NCI-H128 (cell line): ENCODE results near the gene GRID2.
A peak's percentile ranks its signal among the peaks of the same experiment; 100 is the strongest.
"Not testable (repeated sequence)": the region's sequence is repeated elsewhere in the genome, so short reads cannot be mapped to it uniquely, and the experiment has no call there.

Source experiments
- DNase-seq: peaks from one replicate; lab custom pipeline; 2025; ENCODE audit not compliant: unreplicated experiment; lab: John Stamatoyannopoulos, UW

The GRID2 gene

DNA sequence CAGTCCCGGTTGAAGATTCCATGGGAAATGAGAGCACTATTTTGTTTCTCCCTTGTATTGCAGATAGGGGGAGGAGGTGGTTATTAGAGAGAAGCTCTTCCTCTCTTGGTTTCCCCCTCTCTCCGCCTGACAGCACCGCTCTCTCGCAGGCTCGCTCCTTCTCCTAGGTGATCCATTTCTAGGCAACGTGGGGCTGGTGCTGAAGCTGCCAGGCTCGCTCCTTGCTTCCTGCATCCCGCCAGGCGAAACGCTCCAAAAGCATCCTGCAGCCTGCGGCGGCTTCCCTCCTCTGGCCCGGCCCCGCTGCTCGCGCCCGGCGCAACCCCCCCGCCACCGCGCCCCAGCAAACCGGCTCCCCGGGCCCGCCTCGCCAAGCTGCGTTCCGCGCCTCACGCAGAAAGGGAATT is at the start of gene GRID2:
TSS of gene GRID2 (plus strand) at position 346 of the 407 bp plus-strand sequence.
- peak; percentile 3 for DNase-seq

DNA sequence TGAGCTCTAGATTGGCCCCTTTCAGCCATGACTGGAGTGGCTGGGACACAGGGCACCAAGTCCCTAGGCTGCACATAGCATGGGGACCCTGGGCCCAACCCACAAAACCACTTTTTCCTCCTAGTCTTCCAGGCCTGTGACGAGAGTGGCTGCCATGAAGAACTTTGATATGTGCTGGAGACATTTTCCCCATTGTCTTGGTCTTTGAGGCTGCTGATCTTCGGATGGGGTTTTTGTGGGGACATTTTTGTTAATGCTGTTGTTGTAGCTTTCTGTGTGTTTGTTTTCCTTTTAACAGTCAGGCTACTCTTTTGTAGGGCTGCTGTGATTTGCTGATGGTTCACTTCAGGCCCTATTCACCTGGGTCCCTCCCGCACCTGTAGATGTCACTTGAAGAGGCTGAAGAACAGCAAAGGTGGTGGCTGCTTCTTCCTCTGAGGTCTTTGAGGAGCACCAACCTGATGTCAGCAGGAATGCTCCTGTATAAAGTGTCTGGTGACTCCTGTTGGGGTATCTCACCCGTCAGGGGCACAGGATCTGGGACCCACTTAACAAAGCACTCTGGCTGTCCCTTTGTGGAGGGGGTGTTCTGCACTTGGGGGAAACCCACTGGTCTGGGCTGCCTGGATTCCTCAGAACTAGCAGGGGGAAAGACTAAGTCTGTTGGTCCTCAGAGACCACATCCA is 49.6 kb upstream of the GRID2 start:
- DNase-seq = no peak

DNA sequence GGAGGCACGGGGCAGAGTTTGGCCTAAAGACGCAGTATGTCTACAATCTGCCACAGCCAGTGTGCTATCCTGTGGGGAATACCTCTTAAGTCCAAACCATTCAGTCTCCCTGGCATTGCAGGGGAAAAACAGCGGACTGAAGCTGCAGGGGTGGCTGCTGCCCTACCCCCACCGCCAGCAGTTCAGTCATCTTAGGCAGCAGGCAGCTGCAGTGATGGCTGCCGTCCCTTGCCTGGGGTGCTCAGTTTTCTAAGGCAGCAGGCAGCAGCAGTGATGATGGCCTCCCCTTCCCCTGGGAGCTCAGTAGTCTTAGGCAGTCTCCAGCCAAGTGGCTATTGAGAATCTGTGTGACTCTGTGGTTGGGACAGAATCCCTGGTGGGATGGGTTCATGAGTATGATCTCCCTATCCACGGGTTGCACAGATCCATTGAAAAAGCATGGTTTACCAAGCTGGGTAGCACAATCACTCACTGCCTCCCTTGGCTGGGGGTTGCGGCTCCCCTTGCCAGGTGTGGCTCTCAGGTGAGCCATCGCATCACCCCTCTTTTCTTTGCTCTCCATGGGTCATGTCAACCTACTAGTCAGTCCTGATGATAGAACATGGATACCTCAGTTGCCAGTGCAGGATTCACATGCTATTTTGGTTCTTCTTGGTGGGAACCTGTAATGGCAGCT is 48.9 kb upstream of the GRID2 start:
- no peak for DNase-seq

DNA sequence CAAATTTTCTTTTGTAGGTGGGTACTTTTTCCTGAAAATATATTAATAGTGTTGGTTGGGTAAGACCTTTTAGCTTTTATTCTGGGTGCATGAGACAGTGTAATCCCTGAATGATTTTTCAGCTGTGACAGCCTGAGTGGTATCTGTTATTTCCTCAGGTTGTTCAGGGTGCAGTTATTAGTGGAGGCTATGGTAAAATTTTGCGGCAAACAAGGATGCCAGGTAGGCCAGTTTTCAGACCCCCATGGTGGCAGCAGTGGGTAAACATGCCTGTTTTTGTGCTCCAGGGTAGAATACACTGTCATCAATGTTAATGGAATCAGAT is 47.9 kb upstream of the GRID2 start:
- DNase-seq = no peak

DNA sequence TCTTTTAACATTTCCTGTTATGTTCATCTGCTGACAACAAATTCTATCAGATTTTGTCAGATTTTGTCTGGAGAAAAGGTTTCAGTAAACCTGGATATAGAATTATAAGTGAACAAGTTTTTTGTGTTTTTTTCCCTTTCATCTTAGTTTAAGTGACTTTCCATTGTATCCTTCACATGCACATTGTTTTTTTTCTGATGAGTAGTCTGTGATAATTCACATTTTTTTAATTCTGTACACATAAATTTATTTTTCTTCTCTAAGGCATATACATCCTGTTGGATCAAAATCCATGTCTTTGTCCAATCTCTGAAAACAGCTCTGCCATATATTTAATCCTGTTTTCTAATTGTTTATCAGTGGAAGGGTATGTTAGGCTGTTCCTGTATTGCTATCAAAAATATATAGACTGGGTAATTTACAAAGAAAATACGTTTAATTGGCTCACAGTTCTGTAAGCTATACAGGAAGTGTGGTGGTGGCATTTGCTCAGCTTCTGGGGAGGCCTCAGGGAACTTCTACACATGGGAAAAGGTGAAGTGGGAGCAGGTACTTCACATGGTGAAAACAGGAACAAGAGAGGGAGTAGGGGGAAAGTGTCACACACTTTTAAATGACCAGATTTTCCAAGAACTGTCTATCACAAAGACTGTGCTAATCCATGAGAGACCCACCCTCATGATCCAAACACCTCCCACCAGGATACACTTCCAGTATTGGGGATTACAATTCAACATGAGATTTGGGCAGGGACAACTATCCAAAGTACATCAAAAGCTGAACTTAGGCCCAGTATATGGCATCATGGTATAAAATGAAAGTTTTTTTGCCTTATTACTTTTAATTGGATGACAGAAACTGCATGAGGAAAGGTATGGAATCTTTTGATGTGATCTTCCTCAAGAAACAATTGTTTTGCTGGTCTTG is 45.6 kb upstream of the GRID2 start:
- DNase-seq = no peak

DNA sequence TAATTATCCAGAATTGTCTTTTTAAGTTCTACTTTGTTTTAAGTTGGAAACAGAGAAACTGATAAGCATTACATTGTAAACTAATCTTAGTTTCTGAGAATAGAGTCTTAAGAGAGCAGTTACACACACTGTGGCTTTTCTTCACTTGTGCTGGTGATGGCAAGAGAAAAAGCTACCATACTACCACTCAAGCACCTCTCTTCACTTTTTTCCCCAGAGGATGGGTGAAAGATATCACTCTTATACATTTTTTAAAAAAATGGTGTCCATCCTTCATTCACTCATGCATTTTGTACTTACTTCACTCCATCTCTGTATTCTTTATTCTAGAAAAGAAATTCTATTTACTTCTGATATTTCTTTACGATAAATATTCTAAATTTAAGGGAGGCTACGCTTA is 42.5 kb upstream of the GRID2 start:
- no peak for DNase-seq

DNA sequence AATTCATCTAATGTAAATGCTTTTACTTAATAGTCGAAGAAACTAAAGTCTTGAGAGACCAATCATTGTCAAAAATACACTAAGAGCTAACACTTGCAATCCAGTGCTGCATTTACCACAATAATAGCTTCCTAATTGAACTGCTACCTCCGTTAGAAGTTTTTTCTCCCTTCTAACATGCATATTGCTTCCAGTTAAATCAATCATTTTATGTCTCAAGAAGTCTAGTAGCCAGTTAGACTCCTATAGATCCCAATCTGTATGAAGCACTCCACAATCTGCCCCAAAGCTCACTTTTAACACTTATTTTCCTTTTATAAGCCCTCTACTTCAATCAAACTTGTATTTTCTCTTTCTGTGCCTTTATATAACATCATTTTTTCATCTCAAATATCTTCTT is 41.4 kb upstream of the GRID2 start:
- DNase-seq = no peak

DNA sequence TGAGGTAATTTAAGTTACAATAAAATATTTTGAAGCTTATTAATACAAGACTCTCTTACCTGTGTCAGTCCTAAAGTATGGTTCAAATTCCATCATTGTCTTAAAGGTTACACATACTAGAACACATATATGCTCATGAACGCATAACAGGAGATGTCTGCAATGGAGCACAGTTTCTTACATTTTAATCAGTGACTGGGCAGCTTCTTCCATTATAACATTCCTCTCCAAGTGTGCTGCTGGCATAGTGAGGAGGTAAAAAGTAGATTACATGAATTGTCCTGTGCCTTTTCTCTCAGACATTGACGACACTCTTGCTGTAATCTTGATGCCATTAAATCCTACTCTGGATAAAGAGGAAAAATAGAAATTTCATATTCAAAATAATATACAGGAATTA is 40.8 kb upstream of the GRID2 start:
- no peak for DNase-seq

DNA sequence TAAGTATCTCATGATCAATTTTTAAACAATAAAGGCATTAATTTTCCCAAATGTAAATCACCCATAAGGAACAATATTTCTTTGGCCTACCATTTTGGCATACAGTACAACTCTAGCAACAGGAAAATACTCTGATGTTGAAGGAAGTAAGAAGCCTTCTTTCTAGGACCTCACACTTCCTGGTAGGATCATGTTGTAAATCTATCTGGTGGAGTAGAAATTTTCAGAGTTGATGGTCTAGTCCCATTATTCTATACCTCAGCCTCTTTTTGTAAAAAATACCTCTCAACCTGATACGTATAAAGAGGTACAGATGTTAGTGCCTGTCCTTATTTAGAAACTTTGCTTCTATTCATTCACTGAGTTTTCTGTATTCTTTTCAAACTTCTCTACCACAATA is 40.2 kb upstream of the GRID2 start:
- DNase-seq = no peak

DNA sequence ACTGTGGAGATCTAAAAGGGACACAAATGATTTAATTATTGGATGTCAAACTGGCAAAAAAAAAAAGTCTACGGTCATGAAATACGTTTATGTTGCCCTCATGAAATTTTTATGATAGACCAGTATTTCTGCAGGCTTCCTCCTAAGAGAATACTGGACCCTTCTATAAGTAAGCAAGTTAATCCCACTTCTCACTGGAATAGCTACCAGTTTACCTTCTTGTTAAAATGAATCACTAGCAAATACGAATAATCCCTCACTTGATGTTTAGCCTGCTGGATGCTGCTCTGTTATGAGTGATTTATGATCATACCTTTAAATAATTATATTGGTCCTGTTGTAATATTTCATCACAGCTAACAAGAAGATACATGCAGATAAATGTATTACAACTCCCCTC is 39.6 kb upstream of the GRID2 start:
- DNase-seq = no peak

DNA sequence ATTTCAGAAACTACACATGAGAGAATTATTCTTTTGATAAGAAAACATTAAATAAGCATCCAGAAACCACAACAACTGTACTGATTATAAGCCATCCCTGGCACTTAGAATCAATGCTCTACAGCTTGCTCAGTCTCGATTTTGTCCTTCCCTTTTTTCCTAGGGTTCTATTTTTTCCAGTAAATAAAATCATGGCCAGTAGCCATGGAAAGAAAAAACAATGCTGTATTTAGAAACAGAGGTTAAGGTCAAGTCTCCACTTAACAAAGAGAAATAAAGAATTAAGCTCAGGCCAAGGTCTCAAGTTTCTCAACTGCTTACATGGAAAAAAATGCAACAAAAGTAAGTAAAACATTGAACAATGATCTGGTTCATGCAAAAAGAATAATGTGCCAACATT is 38.7 kb upstream of the GRID2 start:
- no peak for DNase-seq

DNA sequence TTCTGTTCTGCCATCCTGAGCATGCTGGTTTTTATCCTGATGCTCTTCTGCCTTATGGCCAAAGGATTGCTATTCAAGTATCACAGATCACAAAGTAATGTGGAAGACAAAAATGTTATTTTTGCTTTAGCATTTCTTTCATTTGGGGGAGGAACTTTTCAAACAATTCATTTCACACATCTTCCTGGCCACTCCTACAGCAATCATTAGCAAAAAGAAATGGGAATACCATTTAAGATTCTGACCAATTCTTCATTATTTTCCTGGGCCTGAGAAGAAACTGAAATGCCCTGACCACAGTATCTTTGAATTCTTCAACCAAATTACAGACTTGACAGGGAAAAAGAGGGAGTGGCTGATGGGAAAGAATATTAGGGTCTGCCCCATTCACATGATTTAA is 38.0 kb upstream of the GRID2 start:
- DNase-seq = no peak

DNA sequence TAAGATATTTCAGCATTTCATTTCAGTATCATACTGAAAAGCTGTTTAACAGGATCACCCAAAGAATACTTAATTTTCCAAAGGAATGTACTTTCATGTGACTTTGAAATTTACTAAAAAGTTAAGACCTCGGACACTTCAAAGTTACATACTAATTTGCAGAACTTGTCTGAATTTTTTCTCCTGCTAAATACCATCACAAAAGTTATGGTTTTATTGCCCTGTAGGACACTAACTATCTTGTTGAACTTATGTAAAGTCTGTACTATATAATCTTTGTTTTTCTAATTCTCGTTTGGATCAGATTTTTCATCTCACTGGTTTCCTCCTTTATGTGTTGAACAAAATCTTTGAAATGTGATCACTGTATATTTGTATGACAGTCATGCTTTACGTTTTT is 37.2 kb upstream of the GRID2 start:
- no peak for DNase-seq

DNA sequence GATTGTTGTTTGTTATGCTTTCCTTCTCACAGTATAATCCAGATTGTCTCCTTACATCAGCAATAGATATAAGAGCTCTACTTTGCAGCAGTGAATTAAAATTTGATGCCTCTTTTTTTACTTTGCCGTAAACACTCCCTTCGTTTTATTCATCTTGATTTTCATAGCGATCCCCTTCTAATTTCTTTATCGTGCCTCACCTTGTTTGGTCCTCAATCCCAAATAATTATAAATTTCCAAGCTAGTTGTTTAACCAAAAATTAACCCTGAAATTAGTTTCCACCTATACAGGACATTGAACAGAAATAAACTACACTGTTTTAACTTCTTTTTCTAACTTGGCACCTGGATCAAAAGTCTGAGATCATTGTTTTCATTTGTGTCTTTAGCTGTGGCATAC is 35.1 kb upstream of the GRID2 start:
- no peak for DNase-seq

DNA sequence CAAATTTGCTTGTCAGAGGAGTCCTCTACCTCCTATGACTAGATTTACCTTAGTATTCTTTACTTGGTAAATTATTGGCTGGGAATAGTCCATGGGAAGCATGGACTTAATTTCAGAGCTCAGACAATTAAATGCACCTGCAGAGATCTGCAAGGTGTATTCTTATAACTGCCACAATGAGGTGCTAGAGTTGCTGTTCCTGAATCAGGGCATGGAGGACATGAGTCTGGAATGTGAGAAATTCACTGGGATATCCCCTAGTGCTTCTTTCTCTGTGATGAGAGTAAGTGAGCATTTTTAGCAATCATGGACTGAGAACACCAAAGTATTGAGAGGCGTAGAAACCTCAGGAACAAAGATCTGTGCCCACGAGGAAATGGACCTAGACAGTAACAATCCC is 32.9 kb upstream of the GRID2 start:
- DNase-seq = no peak

DNA sequence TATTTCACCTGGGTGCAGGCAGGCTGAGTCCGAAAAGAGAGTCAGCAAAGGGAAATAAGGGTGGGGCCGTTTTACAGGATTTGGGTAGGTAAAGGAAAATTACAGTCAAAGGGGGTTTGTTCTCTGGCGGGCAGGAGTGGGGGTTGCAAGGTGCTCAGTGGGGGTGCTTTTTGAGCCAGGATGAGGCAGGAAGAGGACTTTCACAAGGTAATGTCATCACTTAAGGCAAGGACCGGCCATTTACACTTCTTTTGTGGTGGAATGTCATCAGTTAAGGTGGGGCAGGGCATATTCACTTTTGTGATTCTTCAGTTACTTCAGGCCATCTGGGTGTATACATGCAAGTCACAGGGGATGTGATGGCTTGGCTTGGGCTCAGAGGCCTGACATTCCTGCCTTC is 32.2 kb upstream of the GRID2 start:
- not testable (repeated sequence) for DNase-seq

DNA sequence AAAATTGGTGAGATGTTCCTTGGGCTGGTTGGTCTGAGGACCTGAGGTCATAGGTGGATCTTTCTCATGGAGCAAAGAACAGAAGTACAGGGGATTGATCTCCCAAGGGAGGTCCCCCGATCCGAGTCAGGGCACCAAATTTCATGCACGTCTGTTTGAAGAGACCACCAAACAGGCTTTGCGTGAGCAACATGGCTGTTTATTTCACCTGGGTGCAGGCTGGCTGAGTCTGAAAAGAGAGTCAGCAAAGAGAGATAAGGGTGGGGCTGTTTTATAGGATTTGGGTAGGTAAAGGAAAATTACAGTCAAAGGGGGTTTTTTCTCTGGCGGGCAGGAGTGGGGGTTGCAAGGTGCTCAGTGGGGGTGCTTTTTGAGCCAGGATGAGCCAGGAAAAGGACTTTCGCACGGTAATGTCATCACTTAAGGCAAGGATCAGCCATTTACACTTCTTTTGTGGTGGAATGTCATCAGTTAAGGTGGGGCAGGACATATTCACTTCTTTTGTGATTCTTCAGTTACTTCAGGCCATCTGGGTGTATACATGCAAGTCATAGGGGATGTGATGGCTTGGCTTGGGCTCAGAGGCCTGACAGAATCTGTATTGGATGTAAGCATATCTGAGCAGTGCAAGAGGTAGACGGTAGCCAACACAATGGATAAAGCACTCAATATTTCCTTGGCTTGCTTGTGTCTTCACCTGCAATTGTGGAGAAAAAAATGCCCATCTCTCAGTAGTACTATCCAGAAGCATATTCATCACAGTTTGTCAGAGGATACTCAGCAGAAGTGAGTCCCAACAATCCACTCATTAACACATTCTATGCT is 26.5 kb upstream of the GRID2 start:
- DNase-seq = not testable (repeated sequence)

DNA sequence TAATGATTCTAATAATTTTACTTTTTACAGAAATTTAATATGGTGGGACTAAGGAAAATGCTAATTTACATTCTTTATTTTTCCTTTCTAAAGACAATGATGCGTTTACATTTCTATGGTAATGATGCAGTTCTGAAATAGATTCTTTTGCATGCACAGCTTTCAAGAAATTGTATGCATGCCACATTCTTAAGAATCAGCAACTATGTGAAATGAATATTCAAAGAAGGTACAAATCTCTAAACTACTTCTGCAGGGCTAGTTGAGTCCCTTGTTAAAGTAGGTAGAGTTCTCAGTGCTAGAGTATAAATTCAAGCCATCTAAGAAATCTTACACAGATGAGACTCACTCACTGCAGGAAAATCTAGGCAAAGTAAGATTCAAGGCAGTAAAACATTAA is 24.5 kb upstream of the GRID2 start:
- no peak for DNase-seq

DNA sequence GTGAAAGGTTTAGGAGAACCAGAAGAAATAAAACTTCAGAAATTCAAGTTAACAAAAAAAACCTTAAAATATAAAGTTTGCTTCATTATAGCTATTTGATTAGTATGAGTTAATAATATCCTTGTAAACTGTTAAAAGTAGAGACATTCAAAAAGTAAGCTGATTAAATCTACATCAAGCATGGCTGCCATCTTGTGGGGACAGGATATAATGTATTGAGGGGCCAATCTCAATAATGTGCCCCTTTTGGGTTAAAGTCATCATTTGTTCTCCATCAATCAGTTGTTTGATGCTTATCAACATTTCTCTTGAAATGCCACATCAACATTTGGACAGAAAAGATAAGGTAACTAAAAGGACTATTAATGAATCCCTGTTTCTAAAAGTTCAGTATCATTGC is 4.6 kb upstream of the GRID2 start:
- DNase-seq = no peak

DNA sequence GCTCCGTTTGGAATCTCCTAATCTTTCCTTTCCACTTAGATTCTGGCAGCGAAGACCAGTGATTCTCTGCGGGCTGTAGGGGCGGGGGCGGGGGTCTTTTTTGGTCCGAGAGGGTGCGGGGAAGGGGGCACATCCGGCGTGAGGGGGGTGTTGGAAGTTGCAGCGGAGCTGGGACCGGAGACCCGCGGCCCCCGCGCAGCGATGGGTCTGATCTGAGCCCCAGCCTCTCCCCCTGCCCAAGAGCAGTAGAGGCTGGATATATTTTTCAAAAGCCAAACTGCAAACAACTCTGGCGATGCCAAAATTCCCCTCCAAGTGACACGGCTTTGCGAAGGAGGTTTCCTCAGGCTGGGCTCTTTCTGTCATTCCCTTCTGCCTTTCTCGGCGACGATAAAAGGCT is 355 bp downstream of the GRID2 start:
- no peak for DNase-seq

DNA sequence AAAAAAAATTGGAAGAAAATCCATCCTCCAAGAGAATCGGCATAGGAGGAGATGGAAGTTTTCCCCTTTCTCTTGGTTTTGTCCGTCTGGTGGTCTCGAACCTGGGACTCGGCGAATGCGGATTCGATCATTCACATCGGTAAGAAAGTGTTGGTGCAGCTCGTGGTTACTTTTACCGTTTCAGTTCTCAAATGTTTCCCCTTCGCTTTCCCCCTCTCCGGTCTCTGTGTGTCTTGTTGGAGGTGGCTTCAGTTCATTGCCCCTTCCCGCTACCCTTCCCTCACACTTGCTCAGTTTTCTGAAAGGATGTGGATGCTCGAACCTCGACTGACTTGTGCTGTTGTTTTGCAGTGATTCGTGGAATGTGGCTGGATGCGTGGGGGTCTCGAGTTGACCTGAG is 840 bp downstream of the GRID2 start:
- no peak for DNase-seq
